Keratinocyte (primary cell): ENCODE measurements around the gene GATAD2B. TPM values are rescaled to one million over a fixed set of nuclear protein-coding genes. Genes with fewer than 3 reads are reported as not detected.

Experiments
- DNase-seq: peaks from one replicate; pipeline ENCODE4 v3.0.0-alpha.2; 2011; ENCODE audit warnings: low read depth, missing footprints, low spot score
- FAIRE-seq: peaks from 2 replicates; lab custom pipeline; 2011; peaks lifted over from hg19 to GRCh38; lab: Jason Lieb, UNC
- H2AFZ ChIP-seq: 2 replicates; pipeline ENCODE4 v1.6.0; 2012; ENCODE audit warnings: low read length, control low read depth, inconsistent platforms; ENCODE audit not compliant: control insufficient read depth
- H3K27ac ChIP-seq: 2 replicates; pipeline ENCODE4 v1.5.1; 2011; ENCODE audit warnings: low read length; ENCODE audit not compliant: control insufficient read depth, insufficient read depth
- H3K27me3 ChIP-seq: 3 replicates; pipeline ENCODE4 v1.6.0; 2011; ENCODE audit warnings: low read length; ENCODE audit not compliant: control insufficient read depth, insufficient read depth; ENCODE audit errors: extremely low read depth
- H3K36me3 ChIP-seq, 2 experiments: 2 replicates in 1 of 2; 3 replicates in 1 of 2; pipeline ENCODE4 v1.5.1; 2011; ENCODE audit warnings: low read length in 2 of 2, mild to moderate bottlenecking in 1 of 2; ENCODE audit not compliant: control insufficient read depth in 2 of 2, insufficient read depth in 2 of 2; ENCODE audit errors: extremely low read depth in 1 of 2
- H3K4me1 ChIP-seq: 3 replicates; pipeline ENCODE4 v1.5.1; 2011; ENCODE audit warnings: low read length; ENCODE audit not compliant: control insufficient read depth, insufficient read depth; ENCODE audit errors: extremely low read depth
- H3K4me2 ChIP-seq: 3 replicates; pipeline ENCODE4 v1.6.0; 2011; ENCODE audit warnings: low read depth, low read length; ENCODE audit not compliant: control insufficient read depth, insufficient read depth; ENCODE audit errors: extremely low read depth
- H3K4me3 ChIP-seq, 3 experiments: fragments of 200-600 bp in 1 of 3; sonication (generic) in 1 of 3; 2 replicates in 2 of 3; 3 replicates in 1 of 3; pipeline ENCODE4 v1.5.1; 2011 to 2016; ENCODE audit warnings: low read length in 3 of 3, mild to moderate bottlenecking in 3 of 3, control low read depth in 2 of 3, inconsistent platforms in 1 of 3, low read depth in 1 of 3, mixed read lengths in 1 of 3, mixed run types in 1 of 3, moderate library complexity in 1 of 3; ENCODE audit not compliant: control insufficient read depth in 2 of 3, insufficient read depth in 2 of 3; ENCODE audit errors: extremely low read depth in 1 of 3
- H3K79me2 ChIP-seq: 2 replicates; pipeline ENCODE4 v1.6.0; 2012; ENCODE audit warnings: low read length; ENCODE audit not compliant: control insufficient read depth, insufficient read depth
- H3K9ac ChIP-seq: 3 replicates; pipeline ENCODE4 v1.6.0; 2011; ENCODE audit warnings: low read length; ENCODE audit not compliant: control insufficient read depth, insufficient read depth; ENCODE audit errors: extremely low read depth
- H3K9me1 ChIP-seq: 3 replicates; pipeline ENCODE4 v1.6.0; 2011; ENCODE audit warnings: low read length; ENCODE audit not compliant: control insufficient read depth, insufficient read depth; ENCODE audit errors: extremely low read depth
- H3K9me3 ChIP-seq: 2 replicates; pipeline ENCODE4 v1.5.1; 2012; ENCODE audit warnings: low read depth, low read length; ENCODE audit not compliant: control insufficient read depth
- H4K20me1 ChIP-seq: 3 replicates; pipeline ENCODE4 v1.6.0; 2011; ENCODE audit warnings: low read length; ENCODE audit not compliant: control insufficient read depth, insufficient read depth; ENCODE audit errors: extremely low read depth
- EZH2 ChIP-seq: IDR thresholded peaks from one replicate; pipeline ENCODE4 v1.6.1; 2012; ENCODE audit warnings: inconsistent platforms, mild to moderate bottlenecking, low read length, moderate library complexity
- dilution Hi-C: fragments of 300-500 bp; cut with MboI; formaldehyde crosslinking; loops from one replicate; pipeline ENCODE4 v1.7.0; 2020; ENCODE audit warnings: low sequenced_read_pairs; ENCODE audit not compliant: extremely low pct_ligation_motif_present
- polyA plus RNA-seq, 5 experiments: library from polyadenylated mRNA; depleted of rRNA in 3 of 5; stranded (reverse) in 3 of 5; stranded (forward) in 1 of 5; unstranded in 1 of 5; fragments of >200 nt; gene quantifications; 1 replicate in 1 of 5; 2 replicates in 3 of 5; 3 replicates in 1 of 5; pipeline versions ENCODE4 v1.2.1 to v1.2.3, GENCODE V29; 2011 to 2012; ENCODE audit warnings: missing spikeins in 2 of 5, low read depth in 1 of 5, low replicate concordance in 1 of 5
- TF ChIP-seq, protein P1 (sequence below), 3 experiments: IDR thresholded peaks in 1 of 3; conservative IDR thresholded peaks in 1 of 3; optimal IDR thresholded peaks in 1 of 3; 2 replicates in 2 of 3; 3 replicates in 1 of 3; pipeline versions ENCODE3 to v1.5.1; 2011; ENCODE audit warnings: low read length in 3 of 3, mild to moderate bottlenecking in 3 of 3, moderate library complexity in 2 of 3, control low read depth in 1 of 3, inconsistent platforms in 1 of 3; ENCODE audit not compliant: insufficient read depth in 2 of 3; ENCODE audit errors: extremely low read depth in 1 of 3

GATAD2B gene
- polyA plus RNA-seq, 1 donor (not counting 4 experiments of a cell fraction or from before 2014, with no cell fraction given), result 6.1 TPM

DNA sequence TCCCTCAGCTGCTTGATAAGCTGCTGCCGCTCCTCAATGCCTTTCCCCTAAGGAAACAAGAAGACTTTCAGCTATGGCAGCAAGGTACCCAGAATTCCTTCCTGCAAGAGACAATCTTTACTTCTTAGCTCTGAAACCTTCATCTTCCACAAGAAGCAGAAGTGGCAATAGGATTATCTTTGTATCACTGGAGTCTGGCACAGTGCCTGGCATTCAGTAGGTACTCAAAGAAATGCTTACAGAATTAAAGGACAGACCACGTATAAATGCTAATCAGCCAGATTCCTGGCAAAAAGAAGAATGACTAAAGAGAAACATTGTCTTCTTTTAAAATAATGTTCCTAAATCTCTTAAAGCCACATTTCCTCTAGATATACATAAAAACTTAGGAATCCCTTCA, 103.9 kb downstream of the GATAD2B start:
- no peak overlapping the region for H3K27ac ChIP-seq
- H3K9me3 ChIP-seq, result no peaks in the 10 kb centered on the region
- H3K9ac ChIP-seq, result no peak overlapping the region
- H4K20me1 ChIP-seq, result no peaks in the 10 kb centered on the region
- H3K4me1 ChIP-seq, result no peaks in the 10 kb centered on the region
- H3K4me2 ChIP-seq, result no peak overlapping the region
- H3K9me1 ChIP-seq, result no peaks in the 10 kb centered on the region
- H2AFZ ChIP-seq, result no peak overlapping the region
- no peak for FAIRE-seq
- no peaks in the 10 kb centered on the region for H3K27me3 ChIP-seq
- TF ChIP-seq, protein P1, sequence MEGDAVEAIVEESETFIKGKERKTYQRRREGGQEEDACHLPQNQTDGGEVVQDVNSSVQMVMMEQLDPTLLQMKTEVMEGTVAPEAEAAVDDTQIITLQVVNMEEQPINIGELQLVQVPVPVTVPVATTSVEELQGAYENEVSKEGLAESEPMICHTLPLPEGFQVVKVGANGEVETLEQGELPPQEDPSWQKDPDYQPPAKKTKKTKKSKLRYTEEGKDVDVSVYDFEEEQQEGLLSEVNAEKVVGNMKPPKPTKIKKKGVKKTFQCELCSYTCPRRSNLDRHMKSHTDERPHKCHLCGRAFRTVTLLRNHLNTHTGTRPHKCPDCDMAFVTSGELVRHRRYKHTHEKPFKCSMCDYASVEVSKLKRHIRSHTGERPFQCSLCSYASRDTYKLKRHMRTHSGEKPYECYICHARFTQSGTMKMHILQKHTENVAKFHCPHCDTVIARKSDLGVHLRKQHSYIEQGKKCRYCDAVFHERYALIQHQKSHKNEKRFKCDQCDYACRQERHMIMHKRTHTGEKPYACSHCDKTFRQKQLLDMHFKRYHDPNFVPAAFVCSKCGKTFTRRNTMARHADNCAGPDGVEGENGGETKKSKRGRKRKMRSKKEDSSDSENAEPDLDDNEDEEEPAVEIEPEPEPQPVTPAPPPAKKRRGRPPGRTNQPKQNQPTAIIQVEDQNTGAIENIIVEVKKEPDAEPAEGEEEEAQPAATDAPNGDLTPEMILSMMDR (optimal IDR thresholded peaks at IDR 0.05 in 1 of 3, IDR thresholded peaks at IDR 0.05 in 1 of 3, conservative IDR thresholded peaks at IDR 0.05 in 1 of 3; ENCODE audit: extremely low read depth in 1 of 3, insufficient read depth in 2 of 3, low read length in 3 of 3), result no peak
- no peak for TF ChIP-seq EZH2
- no peak overlapping the region for H3K4me3 ChIP-seq
- dilution Hi-C loops, result no loop called here
- H3K36me3 ChIP-seq, result peaks cover 14 to 16% of the 10 kb centered on the region in 2 experiments
- no peak for DNase-seq
- no peaks in the 10 kb centered on the region for H3K79me2 ChIP-seq

DNA sequence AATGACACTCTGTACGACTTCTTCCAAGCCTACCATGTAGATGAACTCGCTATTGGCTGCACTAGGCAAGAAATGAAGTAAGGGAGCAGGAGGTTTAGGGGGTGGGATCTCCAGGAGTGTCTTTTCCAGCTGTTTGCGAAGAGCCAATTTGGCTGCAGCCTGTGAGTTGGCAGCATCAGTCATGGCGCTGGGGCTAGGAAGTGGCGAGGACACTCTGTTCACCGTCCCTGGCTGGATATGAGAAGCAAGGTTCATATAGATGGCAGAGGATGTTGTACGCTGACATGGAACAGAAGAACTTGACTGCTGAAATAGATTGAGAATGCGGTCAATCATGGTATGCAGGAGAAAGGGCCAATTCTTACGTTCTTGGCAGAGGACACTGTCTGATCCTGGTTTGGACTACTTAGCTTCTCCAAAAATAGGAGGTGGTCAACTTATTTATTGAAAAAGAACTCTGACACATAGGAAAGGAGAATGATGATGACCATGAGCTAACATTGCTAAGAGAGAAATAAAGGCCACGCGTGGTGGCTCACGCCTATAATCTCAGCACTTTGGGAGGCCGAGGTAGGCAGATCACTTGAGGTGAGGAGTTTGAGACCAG, 106.4 kb downstream of the GATAD2B start:
- H3K9me3 ChIP-seq, result no peaks in the 10 kb centered on the region
- H3K9me1 ChIP-seq, result no peaks in the 10 kb centered on the region
- no peak for DNase-seq
- H3K4me2 ChIP-seq, result no peak overlapping the region
- no peak overlapping the region for H3K4me3 ChIP-seq
- H3K36me3 ChIP-seq, result peaks cover 22 to 26% of the 10 kb centered on the region in 2 experiments
- TF ChIP-seq EZH2, result no peak
- TF ChIP-seq, protein P1 (optimal IDR thresholded peaks at IDR 0.05 in 1 of 3, IDR thresholded peaks at IDR 0.05 in 1 of 3, conservative IDR thresholded peaks at IDR 0.05 in 1 of 3; ENCODE audit: extremely low read depth in 1 of 3, insufficient read depth in 2 of 3, low read length in 3 of 3), result no peak
- no peaks in the 10 kb centered on the region for H4K20me1 ChIP-seq
- no peak overlapping the region for H3K27ac ChIP-seq
- no peak overlapping the region for H3K9ac ChIP-seq
- H3K27me3 ChIP-seq, result no peaks in the 10 kb centered on the region
- no peaks in the 10 kb centered on the region for H3K79me2 ChIP-seq
- no peak overlapping the region for H2AFZ ChIP-seq
- no peaks in the 10 kb centered on the region for H3K4me1 ChIP-seq
- dilution Hi-C loops, result no loop called here
- FAIRE-seq, result no peak
